Measurements from ENCODE around the gene ACP1.

Gene ACP1

GRCh38 chr2:256094-256493 lies 8.7 kb upstream of the ACP1 start:
- DNase-seq: no peak

GRCh38 chr2:257429-257828 lies 7.3 kb upstream of the ACP1 start:
- DNase-seq: no peak

GRCh38 chr2:257842-258241 lies 6.9 kb upstream of the ACP1 start:
- no peak for DNase-seq

- DNase-seq: no peak
These were observed 5.8 kb upstream of the ACP1 start for GRCh38 chr2:258933-259332.

- DNase-seq: no peak
These were observed 4.9 kb upstream of the ACP1 start for GRCh38 chr2:259789-260331.

GRCh38 chr2:260507-261161 lies 4.1 kb upstream of the ACP1 start:
- DNase-seq: no peak

- no peak for DNase-seq
These were observed 2.6 kb upstream of the ACP1 start for GRCh38 chr2:262117-262516.

GRCh38 chr2:263022-263738 lies 1.6 kb upstream of the ACP1 start:
- DNase-seq: no peak

- peak; percentile 21 for DNase-seq
These were observed 814 bp upstream of the ACP1 start, which contains the start of gene SH3YL1 for GRCh38 chr2:263774-264492. TSS of gene SH3YL1 (minus strand) at chr2:264032. CDS start at chr2:263984, 48 bp downstream.

- DNase-seq: no peak
These were observed 3.6 kb downstream of the ACP1 start for GRCh38 chr2:268323-268722.

GRCh38 chr2:269356-270030 lies 4.7 kb downstream of the ACP1 start:
- DNase-seq: no peak

- DNase-seq: no peak
These were observed 6.1 kb downstream of the ACP1 start for GRCh38 chr2:270861-271260.

GRCh38 chr2:271917-272316 lies 7.2 kb downstream of the ACP1 start:
- no peak for DNase-seq

- DNase-seq: no peak
These were observed 8.6 kb downstream of the ACP1 start for GRCh38 chr2:273333-273732.

- no peak for DNase-seq
These were observed 9.8 kb downstream of the ACP1 start for GRCh38 chr2:274503-274902.

- no peak for DNase-seq
These were observed 10.7 kb downstream of the ACP1 start for GRCh38 chr2:275466-275865.

GRCh38 chr2:278312-278926 lies 13.7 kb downstream of the ACP1 start:
- no peak for DNase-seq

- DNase-seq: no peak
These were observed 14.2 kb downstream of the ACP1 start for GRCh38 chr2:278927-279320.

GRCh38 chr2:279366-279765 lies 14.6 kb downstream of the ACP1 start:
- no peak for DNase-seq

- no peak for DNase-seq
These were observed 15.4 kb downstream of the ACP1 start for GRCh38 chr2:279956-280649.

- DNase-seq: no peak
These were observed 15.9 kb downstream of the ACP1 start for GRCh38 chr2:280650-281110.

GRCh38 chr2:281381-281780 lies 16.6 kb downstream of the ACP1 start:
- no peak for DNase-seq
